ENCODE results near the gene SOX11.

Gene SOX11

DNA sequence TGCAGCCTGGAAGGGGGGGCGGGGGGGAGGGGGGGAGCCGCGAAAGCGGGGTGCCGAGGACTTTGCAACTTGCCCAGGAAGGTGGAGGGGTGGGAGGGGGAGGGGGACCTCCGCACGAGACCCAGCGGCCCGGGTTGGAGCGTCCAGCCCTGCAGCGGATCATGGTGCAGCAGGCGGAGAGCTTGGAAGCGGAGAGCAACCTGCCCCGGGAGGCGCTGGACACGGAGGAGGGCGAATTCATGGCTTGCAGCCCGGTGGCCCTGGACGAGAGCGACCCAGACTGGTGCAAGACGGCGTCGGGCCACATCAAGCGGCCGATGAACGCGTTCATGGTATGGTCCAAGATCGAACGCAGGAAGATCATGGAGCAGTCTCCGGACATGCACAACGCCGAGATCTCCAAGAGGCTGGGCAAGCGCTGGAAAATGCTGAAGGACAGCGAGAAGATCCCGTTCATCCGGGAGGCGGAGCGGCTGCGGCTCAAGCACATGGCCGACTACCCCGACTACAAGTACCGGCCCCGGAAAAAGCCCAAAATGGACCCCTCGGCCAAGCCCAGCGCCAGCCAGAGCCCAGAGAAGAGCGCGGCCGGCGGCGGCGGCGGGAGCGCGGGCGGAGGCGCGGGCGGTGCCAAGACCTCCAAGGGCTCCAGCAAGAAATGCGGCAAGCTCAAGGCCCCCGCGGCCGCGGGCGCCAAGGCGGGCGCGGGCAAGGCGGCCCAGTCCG is 540 bp downstream of the SOX11 start:
- peak; percentile 31 for DNase-seq

DNA sequence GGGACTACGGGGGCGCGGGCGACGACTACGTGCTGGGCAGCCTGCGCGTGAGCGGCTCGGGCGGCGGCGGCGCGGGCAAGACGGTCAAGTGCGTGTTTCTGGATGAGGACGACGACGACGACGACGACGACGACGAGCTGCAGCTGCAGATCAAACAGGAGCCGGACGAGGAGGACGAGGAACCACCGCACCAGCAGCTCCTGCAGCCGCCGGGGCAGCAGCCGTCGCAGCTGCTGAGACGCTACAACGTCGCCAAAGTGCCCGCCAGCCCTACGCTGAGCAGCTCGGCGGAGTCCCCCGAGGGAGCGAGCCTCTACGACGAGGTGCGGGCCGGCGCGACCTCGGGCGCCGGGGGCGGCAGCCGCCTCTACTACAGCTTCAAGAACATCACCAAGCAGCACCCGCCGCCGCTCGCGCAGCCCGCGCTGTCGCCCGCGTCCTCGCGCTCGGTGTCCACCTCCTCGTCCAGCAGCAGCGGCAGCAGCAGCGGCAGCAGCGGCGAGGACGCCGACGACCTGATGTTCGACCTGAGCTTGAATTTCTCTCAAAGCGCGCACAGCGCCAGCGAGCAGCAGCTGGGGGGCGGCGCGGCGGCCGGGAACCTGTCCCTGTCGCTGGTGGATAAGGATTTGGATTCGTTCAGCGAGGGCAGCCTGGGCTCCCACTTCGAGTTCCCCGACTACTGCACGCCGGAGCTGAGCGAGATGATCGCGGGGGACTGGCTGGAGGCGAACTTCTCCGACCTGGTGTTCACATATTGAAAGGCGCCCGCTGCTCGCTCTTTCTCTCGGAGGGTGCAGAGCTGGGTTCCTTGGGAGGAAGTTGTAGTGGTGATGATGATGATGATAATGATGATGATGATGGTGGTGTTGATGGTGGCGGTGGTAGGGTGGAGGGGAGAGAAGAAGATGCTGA is 1.4 kb downstream of the SOX11 start:
- peak; percentile 63 for DNase-seq

DNA sequence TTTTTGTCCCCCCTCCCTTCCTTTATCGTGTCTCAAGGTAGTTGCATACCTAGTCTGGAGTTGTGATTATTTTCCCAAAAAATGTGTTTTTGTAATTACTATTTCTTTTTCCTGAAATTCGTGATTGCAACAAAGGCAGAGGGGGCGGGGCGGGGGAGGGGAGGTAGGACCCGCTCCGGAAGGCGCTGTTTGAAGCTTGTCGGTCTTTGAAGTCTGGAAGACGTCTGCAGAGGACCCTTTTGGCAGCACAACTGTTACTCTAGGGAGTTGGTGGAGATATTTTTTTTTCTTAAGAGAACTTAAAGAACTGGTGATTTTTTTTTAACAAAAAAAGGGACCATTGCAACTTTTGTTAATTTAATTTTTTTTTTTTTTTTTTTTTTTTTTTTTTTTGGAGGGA is 2.1 kb downstream of the SOX11 start:
- DNase-seq, result no peak

DNA sequence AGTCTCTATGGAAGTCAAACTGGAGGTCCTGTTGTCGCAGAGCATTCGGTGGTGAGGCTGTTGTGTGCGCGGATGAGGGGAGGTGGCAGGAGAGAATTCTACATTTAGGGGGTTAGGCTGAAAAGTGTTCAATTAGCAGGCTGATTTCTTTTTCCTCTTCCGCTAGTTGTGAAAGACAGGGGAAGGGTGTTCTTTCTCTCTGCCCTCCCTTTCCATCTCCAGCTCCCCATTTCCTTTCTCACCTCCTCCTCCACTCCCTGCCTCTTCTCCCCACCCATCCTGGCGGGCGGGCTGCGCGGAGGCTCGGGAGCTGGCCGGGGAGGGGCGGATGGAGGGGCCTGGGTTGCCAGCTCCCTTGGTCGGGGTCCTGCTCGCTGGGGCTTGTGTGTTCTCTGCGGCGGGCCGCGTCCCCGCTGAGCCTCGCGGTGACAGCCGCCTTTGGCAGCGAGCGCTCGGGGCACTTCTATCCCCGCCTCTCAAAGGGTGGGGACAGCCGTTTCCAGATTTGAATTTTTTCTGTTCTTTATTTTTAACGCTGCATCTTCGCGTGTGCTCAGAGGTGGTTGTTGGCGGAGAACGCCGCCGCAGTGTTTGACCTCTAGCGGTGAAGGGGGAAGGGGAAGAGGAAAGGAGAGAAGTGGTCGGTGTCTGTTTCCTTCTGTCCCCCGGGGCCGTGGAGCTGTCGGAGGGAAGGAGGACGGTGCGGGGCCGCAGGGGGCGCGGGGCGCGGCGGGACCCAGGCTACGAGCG is 3.6 kb downstream of the SOX11 start:
- DNase-seq, result peak; percentile 28

DNA sequence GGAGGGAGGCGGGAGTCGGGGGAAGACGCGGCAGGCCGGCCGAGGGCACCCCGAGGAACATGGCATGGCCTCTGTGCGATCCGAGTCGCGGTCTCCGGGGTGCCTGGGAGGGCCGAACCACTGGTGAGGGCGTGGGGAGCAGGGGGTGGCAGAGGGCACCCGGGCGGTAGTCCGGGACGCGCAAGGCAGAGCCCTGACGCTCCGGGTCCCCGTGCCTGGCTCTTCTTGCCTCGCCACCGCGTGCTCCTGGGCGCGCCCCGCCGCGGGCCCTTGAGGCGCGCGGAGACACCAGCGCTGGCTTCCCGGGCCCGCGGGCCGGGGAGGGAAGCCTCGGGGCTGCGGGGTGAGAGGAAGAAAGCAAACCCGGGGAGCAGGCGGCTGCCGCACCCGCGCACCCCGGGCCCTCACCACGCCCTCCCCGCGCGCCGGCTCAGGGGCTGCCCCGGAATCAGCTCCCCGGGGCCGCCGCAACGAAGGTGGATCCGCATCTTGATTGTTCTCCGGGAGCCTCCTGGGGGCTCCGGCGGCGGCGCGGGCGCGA is 4.3 kb downstream of the SOX11 start:
- DNase-seq, result no peak

DNA sequence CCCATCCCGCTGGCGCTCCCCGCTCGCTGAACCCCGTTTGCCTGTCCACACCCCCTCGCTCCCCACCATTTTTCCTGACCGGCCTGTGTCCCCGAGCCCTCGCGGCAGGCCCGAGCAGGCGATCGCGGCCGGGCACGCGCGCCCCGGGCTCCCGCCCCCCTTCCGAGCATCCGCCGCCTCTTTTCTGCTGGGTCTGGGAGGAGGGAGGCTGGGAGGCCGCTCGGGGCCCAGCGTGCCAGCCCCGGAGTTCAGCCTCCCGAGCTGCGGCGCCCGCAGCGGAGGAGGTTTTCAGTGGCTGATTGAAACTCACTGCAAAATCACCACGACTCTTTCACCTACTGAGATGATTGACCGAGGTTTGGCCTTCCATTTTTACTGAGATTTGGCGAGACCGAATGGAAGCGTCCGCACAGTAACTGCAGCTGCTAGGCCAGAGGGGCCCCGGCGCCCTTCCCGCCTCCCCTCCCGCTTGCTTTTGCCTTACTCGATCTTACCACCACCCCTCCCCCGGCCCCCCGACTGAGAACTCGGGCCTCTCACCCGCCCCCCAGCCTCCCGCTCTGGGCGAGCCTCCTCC is 4.8 kb downstream of the SOX11 start:
- peak; percentile 64 for DNase-seq

DNA sequence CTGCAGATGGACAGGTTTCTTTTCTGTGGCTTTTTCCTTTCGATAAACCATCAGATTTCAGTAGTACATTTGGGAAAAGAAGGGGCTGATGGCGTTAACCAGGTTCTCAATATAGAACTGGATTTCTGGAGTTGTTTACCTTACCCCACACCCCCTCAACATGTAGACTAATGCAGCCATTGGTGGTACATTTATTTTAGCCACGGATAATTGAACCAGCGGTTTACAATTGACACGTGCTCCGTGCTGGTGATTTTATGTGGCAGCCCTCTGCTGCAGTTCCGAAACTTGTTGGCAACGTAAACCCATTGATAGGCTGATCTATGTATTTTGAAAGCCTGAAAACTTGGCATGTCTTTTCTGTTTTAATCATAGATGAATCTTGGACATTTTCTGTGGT is 5.4 kb downstream of the SOX11 start:
- no peak for DNase-seq

DNA sequence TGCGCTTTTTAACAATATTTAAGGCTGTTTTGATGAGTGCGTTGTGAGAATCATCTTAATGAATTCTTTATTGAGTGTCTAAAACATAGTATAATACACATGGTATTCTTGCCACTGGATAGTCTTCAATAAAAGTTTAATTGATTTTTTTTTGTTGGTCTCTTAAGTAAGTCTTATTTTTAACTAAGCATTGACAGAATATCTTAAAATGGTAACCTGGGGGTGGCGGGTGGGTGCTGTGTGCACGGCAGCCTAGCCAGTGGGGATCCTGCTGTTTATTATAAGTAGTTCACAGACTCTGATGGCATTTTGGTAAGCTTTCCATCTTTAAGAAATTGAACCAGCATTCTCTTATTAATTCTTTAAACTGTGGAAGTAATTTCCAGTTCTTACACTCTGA is 6.0 kb downstream of the SOX11 start:
- DNase-seq, result no peak

DNA sequence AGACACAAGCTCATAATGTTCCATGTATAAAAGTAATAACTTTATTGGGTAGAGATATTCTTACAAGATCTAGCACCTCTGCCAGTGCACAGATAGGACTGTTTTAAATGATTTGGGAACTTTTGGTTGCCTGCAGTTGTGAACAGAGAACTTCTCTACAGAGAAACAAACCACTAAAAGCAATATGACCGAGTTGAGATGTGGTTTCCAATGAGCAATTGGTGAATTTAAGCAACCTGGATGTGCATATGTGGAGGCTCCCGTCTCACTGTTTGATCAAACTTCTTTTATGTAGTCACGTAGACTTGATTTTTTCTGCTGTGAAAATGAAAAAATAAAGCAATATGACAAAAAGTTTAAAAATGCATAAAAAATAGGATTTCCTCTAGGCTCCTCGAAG is 7.8 kb downstream of the SOX11 start:
- DNase-seq, result no peak

DNA sequence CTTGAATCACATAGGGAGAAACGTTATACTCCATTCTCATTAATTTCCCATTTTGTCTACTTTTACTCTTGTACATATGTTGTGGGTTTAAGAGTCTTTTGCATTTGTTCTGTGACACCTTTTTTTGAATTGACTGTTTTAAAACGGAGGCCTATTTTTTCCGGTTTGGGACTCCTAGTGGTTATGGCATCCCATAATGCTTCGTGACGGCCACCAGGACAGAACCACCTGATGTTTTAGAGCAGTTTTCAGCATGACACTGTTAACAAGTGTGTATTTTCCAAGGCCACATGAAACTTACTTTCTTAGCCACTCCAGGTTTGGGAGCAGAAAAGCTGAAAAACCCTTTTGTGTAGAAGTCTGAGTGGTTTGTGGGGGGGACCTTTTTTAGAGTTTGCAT is 8.4 kb downstream of the SOX11 start:
- no peak for DNase-seq

DNA sequence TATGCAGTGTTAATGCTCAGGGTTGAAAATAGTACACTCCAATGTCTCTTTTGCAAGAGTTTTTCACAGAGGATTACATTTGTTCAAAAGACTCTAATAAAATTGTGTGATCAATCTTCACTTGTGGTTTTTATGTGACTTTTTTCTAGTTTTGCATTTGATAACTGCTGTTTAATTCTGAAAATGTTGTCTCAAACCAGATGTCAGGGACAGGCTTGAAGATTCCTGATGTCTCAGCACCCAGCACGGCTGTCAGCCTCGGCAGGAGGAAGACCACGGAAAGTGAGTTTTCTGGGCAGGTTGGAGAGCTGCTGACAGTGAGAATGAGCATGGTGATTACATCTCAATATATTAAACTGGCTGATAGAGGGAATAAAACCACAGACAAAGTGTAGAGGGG is 9.1 kb downstream of the SOX11 start:
- no peak for DNase-seq

DNA sequence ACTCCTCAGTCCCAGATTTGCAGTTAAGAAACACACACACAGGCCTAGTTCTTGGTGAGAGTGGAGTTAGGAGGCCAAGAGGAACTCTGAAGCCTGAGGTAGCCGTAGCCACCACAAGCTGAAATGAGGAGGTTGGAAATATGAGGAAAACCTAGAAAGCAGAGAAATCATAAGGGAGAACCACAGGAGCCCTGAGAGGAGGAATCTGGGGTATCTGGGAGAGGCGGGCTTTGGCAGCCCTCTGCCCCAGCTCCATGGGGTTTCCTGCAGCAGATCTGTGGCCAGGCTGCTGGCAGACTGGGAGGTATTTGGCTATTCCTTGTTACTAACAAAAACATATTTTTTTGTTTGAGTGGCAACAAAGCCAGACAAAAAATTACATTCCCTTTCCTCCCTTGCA is 11.0 kb downstream of the SOX11 start:
- DNase-seq, result no peak

DNA sequence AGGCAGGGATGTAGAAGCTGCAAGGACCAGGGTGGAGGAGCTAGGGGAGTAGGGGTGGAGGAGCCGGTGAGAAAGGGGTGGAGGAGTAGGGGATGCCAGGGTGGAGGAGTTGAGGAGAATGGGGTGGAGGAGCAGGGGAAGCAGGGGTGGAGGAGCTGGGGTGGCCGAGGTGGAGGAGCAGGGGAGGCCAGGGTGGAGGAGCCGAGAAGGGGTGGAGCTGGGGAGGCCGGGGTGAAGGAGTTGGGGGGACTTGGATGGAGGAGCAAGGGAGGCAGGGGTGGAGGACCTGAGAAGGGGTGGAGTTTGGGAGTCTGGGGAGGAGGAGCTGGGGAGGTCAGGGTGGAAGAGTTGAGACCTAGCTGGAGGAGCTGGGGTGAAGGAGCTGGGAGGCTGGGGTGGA is 13.3 kb downstream of the SOX11 start:
- DNase-seq, result no peak

DNA sequence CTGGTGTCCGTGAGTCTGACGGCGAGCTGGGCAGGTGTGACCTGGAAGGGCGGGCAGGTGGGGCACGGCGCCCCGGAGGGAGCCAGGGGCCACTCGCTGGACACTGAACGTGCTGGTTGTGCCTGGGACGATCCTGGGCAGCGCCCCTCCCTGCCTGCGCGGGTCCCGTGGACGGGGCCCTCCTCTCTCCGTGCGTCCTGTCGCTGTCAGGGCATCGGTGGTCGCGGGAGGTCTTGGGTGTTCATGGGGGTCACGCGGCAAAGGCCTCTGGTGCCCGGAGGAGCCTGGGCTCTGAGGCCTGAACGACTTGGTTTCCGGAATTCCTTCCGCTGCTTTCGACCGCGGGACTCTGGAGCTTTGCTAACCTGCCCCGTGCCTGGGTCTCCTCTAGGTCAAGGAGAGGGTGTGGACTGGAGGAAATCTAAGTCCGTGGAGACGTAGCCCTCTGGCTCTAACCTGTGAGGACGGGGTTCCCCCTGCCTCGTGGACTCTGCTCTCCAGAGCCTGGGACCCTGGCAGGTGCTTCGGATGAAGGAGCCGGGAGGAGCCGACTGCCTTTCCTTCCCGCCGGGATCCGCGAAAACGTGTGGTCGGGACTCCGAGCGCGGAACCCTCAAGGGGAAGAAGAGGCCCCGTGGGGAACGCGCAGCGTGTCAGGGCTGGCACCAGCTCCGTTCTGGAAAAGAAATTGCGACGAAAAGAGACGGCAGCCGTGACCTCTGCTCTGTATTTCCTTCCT is 14.7 kb downstream of the SOX11 start:
- DNase-seq, result no peak

DNA sequence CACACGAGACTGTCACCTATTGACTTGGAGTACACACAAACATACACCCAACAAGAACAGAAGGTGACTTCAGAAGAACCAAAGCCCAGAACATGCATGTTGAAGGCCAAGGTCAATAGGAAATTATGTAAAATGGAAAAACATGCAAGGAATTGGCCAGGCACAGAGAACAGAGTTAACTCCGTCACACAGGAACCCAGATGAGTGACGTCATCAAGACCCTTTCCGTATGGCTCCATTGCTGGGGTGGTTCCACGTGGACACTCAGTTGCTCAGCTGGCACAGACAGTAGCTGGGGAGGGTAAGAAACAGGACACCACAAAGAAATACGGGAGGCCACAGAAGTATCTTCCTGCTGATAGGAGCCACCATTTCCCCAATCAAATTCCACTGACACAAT is 18.4 kb downstream of the SOX11 start:
- no peak for DNase-seq

DNA sequence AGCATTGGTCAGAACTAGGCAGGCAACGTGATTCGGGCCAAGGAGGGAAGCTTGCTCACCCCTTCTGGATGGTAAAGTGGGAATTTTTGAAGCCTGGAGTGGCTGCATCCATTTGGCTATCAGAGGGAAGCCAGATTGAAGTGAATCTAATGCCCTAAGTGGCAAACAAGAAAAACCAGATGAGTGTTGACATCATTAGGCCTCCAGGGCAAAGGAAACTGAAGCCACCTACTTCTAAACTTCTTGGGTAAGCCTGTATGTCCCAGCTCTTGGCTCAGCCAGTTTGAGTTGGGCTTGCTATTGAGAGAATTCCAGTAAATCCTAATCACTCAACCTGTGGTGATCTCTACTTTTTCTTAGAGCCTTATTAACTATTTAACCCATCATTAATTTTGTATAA is 20.9 kb downstream of the SOX11 start:
- no peak for DNase-seq

DNA sequence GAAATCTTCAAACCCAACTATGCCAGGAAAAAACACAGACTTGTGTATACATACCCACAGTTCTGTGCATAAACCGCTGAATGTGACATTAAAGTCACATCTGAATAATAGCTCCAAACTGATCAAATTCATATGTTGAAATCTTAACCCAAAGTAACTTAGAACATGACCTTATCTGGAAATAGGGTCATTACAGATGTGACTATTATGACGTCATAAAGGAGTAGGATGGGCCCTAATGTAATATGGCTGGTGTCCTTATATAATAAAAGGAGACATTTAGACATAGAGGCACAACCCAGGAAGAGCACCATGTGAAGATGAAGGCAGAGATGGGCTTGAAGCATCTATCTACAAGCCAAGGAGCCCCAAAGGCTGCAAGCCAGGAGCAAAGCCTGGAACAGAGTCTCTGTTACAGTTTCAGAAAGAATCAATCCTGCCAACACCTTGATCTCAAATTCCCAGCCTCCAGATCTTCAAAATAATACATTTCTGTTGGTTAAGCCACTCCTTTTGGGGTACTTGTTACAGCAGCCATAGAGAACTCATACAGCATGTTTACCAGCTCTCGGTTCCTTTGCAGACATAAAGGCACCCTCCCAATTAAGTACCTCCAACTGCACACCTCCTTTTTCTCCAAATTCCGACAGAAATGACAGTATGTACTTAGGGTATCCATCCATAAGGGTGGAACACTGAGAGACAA is 27.6 kb downstream of the SOX11 start:
- no peak for DNase-seq

DNA sequence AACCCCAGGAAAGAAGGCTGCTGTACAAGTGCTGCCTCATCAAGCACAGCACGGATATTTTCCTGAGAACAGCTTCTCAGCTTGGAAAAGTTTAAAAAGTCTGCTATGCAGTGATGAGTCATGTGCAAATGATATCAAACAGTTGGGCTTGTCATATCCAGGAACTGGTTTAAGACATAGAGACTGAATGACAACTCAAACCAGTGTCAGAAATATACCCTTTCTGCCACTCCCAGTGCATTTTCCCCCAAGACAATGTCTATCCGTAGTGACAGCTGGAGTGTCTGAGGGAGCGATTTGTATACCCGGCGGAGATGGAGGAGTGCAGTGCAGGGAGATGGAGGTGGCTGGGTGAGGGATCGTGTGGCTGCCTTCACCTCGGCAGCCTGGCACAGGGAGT is 28.2 kb downstream of the SOX11 start:
- no peak for DNase-seq

DNA sequence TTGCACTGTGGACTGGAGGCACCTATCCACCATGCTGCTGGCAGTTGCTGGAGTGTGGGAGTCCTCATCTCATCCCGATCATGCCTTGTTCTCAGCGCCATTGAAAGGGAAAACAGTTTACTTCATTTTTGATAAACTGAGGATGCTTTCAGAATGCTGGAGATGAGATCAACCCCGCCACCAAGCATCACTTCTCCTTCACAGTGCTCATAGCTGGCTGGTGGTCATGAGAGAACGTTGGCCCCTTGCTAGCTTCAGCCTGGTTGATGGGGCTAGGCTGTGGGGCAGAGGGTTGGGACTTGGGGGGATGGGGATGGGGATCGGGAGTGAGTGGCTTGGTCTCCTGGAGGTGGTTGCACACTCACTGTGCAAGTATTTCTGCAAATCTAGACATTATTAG is 30.1 kb downstream of the SOX11 start:
- DNase-seq, result no peak

DNA sequence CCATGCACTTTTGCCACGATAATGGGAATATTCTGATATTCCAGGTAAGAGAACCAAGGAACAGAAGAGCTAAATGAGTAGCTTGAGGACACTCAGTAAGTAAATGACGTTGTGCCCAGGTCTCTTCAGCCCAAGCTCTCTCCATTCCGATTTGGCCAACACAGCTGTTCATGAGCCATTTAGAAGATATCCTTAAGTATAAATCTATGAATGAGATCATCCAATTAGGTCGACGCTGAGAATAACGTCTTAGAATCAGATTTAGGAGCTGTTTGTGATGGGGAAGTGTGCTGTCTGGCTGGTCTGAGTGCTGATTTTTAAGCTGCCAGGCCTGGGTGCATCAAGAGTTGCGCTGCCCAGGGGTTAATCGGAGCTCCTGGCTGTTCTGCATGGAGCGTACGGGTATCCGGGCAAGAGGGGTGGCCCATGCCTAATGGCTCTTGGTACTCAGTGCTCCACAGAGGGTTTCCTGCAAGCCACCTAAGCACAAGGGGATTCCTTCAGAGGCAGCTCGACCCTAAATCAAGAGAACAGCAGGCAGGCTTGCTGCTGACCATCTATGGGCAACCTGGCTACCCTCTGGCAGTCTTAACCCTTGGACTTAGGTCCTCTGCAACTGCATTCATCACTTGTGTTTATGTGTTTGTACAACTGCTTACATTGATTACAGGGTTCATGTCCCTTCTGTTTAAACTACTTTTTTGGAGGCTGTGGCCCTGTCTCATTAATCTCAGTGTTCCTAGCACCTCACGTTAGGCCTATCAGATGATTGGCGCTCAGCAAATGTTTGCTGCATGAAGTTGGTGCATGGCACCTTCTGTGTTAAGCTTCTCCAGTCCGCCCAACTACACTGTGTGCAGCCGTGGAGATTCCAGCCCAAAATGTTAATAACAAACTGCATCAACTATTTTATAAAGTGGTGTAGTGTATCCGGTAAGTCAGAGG is 31.9 kb downstream of the SOX11 start:
- DNase-seq, result no peak
